GM19240 (cell line): Measurements from ENCODE around the gene SLC9A1.
A peak's percentile ranks its signal among the peaks of the same experiment; 100 is the strongest.

Experiments used
- DNase-seq: peaks from one replicate; pipeline ENCODE4 v3.0.0; 2011; ENCODE audit warnings: low spot score; ENCODE audit not compliant: insufficient read length

SLC9A1 gene

DNA sequence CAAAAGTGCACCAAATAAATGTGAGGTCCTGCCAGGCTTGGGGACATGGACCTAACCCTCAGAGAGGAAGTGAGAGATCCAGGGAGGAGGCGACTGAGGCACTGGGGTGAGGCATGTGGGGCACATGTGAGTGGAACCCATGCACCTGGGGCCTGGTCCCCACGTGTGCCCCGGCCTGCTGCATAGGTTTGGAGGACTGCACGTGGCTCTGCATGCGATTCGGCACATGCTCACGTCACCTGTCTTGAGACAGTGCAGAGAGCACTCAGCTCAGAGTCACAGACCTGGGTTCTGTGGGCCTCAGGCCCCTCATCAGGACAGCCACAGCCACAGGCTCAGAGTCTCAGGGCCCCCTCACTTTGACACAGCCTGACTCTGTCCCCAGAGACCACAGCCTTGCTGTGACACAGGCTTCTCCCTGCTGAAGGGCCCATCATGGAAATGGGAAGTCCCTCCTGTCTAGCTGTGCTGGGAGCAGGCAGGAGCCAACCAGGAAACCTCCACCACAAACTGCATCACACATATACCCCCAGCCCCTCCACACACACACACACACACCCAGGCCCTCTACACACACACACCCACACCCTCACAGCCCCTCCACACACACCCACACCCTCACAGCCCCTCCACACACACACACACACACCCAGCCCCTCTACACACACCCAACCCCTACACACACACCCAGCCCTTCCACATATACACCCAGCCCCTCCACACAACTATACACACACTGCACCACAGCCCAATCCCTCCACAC lies 48.2 kb downstream of the SLC9A1 start:
- DNase-seq: no peak

DNA sequence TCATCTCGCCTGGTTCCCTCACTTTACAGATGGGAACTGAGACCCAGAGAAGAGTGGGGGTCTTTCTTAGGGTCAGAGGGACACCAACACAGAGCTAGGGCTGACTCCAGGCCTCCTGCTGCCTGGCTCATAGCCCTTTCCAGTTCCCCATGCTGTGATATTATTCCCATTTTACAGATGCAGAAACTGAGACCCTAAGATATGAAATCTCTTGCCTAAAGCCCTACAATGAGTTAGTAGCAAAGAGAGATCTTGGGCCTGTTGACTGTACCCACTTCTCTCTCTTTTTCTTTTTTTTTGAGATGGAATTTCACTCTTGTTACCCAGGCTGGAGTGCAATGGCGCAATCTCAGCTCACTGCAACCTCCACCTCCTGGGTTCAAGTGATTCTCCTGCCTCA lies 49.9 kb downstream of the SLC9A1 start:
- DNase-seq: no peak

DNA sequence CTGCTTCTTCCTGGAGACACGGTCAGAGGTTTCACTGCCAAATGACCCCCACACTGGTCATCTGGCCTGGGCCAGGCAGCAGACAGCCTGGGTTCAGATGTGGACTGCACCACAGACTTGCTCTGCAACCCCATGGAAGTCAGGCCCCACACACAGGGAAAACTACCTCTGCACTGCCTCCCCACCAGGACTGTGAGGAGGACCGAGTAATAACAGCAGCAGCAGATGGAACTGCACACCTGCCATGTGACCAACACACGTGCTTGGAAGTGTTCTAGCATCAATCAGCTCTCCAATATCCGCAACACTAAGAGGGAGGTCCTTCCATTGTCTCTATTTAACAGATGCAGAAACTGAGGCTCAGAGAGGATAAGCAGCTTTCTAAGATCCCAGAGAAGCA lies 51.4 kb downstream of the SLC9A1 start:
- no peak for DNase-seq

DNA sequence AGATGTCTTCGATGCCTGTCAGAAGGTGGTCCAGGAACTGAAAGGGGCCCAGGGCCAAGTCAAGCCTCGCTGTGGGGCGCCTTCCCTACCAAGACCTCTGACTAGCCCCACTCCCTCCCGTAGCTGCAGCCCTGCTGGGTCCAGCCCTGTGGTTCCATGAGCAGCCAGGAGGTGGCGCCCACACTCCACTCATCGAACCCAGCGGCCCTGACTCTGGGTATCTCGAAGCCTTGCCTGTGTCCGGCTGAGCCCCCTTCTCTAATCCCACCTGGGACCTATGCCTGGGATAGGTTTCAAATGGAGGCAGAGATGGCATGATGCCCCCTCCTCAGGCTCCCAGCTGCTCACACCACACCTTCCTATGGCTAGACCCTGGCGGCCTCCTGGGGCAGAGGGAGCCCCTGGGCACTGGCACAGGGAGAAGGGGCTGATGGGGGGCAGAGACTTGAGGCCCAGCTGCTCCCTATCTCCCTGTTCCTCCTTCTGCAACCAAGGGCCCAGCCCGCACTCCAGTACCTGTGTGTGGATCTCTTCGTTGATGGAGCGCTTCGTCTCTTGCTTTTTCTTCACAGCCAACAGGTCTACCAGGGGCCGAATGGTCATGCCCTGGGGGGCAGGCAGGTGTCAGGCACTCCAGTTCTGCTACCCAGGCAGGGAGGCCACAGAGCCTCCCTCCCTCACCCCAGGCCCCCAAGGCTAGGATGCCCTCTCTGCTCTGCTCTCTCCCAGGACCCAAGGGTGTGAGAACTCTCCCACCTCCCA lies 52.0 kb downstream of the SLC9A1 start:
- peak; percentile 78 for DNase-seq

DNA sequence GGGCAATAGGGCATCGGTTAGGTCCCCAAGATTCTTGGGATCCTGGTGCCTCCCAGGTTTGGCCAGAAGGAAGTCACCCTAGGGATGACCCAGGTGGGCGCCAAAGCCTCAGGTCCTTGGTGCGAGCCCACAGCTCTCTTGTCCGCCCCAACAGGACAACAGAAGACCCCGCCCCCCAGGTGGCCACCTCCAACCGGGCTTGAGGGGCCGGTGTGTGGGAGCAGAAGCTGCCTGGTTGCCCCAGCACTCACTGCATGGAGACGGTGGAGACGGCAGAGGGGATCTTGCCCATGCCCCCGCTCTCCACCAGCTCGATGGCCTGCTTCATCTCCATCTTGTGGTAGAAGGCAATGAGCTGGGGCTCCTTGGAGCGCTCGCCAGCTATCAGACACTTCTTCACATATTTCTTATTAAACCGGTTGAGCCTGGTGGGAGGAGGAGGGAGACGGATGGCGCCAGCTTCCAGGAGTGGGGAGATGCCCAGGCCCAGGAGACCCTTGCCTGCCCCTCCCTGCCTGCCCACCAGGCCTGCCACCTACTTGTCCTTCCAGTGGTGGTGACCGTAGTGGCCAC lies 52.7 kb downstream of the SLC9A1 start:
- DNase-seq: no peak

DNA sequence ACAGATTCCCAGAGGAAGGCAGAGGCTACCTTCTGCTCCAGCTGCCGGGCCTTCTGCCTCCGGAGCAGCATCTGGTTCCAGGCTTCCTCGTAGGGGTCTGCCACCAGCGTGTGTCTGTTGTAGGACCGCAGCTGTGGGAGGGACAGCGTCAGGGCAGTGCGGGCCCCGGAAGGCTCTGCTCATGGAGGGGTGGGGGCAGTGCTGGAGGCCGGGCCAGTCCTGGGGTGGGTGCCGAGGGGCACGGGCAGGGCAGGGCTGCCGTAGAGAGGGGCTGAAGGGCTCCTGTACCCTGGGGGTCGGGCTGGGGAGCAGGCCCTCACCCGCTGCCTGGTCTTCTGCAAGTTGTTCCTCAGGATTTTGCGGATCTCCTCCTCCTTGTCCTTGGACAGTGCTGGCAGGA lies 53.2 kb downstream of the SLC9A1 start:
- DNase-seq: no peak

DNA sequence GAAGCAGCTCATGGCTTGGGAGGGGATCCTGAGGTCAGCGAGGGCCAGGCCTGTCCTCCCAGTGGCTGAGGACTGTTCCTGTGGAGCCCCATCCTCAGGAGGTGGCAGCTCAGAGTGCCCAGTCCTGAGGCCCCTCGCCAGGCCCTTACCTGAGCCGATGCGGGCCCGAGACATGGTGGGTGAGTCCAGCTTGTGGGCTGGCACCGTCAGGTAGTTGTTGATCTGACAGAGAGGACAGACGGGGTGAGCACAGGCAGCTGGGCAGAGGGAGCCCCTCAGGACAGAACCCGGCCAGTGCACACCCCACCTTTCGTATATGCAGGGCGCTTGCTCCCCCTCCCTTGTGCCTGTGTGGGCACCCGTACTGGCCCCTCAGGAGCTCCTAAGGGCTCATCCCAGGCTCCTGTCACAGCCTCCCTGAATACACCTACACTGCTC lies 53.9 kb downstream of the SLC9A1 start:
- no peak for DNase-seq

DNA sequence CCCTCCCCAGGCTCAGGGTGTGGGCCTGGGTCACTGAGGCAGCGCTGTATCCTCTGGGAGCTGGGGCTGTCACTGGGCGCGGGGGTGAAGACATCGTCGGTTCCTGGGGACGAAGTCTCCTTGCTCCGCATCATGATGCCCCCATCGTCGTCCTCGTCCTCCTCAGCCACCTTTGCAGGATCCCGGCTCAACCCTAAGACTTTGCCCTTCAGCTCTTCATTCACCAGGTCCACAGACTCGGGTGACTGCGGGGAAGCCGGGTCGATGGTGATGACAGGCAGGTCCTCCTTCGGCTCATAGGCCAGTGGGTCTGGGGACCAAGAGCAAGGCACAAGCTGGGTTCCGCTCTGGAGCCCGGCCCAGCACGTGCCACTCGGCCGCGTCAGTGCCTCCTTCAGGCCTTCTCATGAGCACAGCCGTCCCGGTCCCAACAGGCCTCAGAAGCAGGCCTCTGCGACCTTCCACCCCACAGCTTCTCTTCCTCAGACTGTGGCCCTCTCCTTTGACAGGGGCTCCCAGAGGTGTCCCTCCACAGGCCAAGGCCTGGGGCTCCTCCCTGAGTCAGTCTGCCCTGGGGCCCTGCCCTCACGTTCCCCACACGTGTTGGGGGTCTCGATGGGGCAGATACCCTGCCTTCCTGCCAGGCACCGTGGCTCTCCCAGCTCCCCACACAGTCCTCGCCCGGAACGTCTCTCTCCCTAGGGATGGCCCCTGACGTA lies 54.4 kb downstream of the SLC9A1 start:
- no peak for DNase-seq

DNA sequence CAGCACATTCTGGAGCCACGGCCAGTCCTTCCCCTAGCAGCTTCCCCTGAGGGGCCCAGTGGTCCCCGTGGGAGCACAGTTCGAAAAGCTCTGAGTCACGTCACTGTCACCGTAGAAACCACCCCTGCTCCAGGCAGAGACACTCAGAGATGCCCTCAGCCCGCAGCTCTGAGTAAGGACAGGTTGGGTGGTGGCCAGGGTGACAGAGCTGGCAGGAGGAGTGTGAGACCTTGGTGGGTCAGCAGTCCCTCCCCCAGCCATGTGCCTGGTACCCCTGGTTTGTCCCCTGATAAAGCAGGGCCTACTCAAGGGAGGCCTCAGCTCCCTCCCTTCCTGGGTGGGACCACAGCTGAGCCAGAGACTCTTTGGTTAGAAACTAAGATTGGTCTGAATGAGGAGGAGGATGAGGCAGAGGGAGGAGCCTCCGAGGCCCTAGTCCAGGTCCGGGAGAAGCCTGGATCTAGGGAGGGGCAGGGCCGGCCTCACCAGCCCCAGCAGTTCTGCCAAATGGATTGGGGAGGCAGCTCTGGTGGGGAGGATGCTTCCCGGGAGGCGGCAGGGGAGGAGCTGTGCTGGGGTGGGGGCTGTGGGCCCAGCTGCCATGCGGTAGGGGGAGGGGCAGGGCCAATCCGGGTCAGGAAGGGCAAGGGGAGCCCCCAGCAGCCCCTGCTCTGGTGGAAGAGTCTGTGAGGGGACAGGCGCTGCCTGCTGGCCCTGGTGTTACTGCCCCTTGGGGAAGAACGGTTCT lies 55.2 kb downstream of the SLC9A1 start:
- no peak for DNase-seq

DNA sequence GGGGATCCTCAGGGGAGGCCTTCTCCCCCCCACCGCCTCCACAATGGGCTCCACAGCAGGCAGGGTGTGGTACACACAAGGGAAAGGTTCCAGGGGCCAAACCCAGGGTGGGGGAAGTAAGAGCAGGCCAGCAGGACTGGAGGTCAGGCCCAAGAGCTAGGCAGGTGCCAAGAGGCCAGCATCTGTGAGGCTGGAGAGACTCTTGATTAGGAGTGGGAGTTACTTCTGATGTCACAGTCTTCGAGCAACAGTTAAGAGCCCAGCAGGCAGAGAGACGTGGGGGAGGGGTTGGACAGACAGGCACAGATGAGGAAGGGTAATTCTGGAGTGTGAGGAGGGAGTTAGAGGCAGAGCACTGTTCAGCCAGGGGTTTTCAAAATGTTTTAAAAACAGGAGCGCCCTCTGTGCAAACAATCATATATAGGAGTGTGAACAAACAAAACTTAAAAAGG lies 55.8 kb downstream of the SLC9A1 start:
- DNase-seq: no peak

DNA sequence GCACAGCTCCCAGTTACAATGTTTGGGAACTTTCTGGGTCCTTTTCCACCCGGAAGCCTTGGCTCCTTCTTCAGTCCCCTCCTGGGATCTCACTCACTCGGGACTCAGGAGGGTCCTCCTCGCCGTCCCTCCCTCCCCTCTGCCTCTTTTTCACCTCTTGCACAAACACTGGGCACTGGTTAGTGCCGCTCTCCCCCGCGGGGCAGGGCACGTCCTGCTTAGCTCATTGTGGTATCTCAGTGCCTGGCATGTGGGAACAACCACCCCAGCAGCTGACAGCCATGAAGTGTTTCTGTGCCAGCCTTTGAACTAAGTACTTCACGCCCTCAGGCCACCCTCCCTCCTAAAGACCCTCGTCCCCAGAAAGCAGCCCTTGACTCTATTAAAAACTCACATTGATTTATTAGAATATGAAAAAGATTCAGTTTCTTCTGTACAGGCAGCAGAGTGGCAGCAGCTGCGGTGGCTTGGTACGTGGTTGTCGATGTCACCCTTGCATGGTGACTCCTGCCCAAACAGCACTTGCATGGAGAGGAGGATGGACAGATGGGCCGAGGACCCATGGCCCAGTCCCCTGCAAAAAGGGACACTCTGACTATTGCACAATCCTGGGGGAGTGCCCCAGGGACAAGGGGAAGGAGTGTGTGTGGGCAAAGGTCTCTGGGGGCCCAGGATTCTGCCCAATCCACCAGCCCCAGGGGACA lies 56.3 kb downstream of the SLC9A1 start:
- DNase-seq: no peak

DNA sequence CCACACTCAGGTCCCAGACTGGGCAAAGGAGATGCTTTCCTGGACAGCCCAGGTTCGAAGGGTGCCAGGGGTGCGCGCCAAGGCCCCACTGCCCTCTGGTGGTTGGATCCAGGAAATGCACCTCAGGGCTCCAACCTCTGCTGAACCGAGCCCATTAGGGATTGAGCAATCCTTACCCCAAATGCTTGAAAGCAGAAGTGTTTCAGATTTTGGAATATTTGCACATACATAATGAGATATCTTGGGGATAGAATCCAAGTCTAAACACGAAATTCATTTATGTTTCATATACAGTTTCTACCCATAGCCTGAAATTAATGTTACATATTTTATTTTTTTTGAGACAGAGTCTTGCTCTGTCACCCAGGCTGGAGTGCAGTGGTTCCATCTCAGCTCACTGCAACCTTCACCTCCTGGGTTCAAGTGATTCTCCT lies 57.4 kb downstream of the SLC9A1 start:
- DNase-seq: peak; percentile 86

DNA sequence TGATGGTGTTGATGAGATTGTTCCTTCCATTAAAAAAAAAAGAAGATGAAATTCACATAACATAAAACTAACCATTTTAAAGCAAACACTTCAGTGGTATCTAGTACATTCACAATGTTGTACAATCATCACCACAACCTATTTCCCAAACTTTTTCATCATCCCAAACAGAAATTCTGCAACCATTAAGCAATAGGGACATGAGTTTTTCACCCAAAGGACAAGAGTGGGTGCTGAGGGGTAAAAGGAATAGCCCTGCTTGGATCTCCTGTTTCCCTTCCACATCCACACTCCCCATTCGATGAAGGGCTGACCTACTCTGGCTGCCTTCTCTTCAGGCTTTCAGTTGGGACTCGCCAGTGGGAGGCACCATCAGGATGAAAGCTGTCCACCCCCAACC lies 59.3 kb downstream of the SLC9A1 start:
- DNase-seq: no peak

DNA sequence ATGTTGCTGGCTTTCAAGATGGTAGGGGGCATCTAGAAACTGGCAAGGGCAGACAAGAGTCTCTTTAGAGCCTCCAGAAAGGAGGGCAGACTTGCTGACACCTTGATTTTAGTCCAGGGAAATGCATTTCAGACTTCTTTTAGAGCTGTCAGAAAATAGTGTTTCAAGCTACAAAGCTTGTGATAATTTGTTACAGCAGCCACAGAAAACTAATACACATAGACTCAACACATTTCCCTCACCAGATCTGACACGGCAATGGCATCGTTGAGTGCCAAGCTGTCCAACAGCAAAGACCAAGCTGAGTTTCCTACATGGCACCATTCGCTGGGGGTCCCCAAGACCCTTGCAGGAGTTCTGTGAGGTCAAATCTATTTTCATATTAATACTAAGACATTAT lies 62.0 kb downstream of the SLC9A1 start:
- no peak for DNase-seq

DNA sequence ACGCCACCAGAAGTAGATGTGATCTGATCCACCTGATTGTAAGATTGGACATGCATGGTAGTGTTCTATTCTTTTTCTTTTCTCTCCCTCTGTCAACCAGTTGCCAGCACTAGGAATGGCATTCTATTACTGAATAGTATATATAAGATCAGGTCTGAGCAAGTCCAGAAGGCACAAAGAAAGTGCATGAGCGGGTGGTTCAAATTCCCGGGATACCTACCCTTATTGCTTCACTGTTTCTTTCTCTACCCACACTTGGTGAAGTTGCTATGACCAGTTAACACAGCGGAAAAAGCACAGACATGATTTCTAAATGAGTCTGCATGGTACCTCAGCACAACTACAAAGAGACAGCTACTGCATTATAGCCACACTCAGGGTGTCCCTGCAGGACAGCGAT lies 64.0 kb downstream of the SLC9A1 start:
- no peak for DNase-seq

DNA sequence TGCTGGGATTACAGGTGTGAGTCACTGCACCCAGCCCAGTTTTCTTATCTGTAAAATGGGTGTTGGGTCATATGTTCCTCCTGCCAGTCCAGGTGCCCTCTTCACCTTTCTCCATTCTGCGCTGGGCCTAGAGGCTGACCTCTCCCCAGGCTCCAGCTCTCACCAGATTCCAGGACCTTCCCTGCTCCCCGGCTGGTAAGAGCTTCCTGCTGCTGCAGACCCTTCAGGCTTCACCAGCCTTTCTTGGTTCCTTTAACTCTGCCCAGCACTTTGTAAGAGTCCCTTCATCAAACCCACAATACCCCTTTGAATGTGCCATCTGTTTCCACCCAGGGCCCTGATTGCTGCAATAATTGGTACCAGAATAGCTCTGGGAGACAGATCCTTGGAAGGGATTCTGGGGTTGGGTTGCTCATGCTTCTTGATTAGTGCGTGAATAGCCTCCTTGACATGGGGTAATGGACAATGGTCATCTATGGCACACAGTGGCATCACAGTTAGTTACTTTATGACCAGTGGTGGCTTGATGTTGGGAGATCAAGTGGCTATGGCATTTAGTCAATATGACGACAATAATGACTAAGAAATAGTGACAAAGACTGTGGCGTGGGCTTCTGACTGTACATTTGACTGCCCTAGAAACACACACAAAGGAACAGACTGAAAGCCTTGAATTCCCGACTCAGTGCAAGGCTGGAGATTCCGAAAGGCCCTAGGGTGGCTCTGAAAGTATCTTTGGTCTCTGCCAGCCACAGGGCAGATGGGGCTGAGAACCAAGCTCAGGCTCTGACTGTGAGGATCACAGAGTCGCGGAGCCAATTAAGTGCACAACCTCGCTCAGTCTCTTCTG lies 67.3 kb downstream of the SLC9A1 start:
- DNase-seq: no peak

DNA sequence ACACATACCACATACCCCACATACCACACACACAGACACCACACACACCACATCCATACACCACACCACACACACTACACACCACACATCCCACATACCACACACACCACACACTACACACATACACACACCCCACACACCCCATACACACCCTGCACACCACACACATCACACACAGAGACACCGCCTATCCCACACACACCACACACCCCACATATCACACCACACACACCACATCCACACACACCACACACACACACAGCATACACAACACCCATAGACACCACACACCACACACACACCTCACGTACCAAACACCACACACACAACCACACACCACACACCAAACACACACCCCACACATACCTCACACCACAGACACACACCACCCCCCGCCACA lies 68.3 kb downstream of the SLC9A1 start:
- DNase-seq: no peak

DNA sequence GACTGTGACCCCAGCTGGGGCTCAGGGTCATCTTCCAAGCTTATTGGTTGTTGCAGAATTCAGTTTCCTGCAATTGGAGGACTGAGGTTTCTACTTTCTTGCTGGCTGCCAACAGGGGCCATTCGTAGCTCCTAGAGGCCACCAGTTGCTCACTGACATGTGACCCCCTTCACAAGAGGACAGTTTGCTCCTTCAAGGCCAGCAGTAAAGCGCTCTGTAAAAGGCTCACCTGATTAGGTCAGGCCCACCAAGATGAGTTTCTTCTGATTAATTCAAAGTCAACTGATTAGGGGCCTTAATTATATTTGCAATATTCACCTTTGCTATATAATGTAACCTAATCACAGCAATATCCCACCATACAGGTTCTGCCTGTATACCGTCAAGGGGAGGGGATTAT lies 68.9 kb downstream of the SLC9A1 start:
- DNase-seq: no peak

DNA sequence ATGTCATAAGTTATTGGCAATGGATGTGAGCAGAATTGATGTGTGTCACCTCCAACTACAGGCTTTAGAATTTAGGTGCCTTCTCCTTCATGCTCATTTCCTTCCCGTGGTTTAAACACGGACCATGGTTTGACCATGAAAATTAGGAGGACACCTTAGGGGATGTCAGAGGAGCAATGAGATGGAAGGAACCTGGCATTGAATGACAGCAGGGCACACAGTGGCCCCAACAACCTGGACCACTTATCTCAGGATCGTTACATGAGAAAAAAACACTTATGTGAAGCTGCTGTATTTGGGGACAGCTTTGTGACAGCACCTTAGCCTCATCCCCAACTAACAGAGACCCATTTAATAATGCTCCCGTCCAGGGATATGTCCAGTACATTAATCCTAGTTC lies 70.8 kb downstream of the SLC9A1 start:
- DNase-seq: no peak

DNA sequence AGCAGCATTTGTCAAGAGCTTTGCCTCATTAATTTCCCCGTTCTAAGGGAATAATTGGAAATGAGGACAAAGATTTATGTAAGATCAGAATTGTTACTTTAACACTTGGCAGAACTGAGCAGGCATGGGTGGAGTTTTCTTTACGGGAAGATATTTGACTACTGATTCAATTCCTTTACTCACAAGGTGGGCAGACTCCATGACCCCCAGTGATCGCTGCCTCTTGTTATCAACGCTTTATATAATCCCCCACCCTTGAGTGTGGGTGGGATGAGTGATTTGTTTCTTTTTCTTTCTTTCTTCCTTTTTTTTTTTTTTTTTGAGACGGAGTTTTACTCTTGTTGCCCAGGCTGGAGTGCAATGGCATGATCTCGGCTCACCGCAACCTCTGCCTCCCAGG lies 77.0 kb downstream of the SLC9A1 start:
- DNase-seq: no peak
